HG03469 (cell line): ENCODE results near the gene ZNF334.

Experiments
- ATAC-seq: cut with Tn5 transposase; IDR thresholded peaks from one replicate; pipeline ENCODE4 v1.9.1; 2021; ENCODE audit warnings: mild to moderate bottlenecking, moderate library complexity, moderate number of reproducible peaks; ENCODE audit not compliant: unreplicated experiment

The ZNF334 gene

DNA sequence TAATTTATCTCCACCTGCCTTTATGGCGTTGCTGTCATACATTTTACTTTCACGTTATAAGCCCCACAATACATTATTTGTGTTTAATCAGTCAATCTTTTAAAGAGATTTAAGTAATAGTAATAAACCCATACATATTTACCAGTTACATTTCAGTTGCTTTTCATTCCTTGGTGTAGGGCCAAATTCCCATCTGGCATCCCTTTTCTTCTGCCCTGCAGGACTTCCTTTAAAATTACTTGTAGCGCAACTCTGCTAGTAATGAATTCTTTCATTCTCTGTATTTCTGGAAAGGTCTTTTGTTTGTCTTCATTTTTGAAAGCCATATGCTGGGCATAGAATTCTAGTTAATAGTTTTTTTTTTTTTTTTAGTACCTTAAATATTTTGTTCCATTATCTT is 24.9 kb downstream of the ZNF334 start:
- no peak for ATAC-seq

DNA sequence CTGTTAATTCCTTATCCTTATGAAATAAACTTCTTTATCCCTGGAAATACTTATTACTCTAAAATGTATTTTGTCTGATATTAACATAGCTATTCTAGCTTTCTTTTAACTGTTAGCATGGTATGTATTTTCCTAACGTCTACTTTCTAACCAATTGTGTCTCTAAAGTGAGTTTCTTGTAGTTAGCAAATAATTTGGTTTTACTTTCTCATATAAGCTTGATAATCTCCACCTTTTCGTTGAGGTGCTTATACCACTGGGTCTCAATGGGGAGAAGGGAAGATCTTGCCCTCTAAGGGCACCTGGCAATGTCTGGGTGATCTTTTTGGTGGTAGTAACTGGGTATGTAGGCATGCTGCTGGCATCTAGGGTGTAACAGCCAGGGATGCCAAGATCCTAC is 25.7 kb downstream of the ZNF334 start:
- ATAC-seq = no peak

DNA sequence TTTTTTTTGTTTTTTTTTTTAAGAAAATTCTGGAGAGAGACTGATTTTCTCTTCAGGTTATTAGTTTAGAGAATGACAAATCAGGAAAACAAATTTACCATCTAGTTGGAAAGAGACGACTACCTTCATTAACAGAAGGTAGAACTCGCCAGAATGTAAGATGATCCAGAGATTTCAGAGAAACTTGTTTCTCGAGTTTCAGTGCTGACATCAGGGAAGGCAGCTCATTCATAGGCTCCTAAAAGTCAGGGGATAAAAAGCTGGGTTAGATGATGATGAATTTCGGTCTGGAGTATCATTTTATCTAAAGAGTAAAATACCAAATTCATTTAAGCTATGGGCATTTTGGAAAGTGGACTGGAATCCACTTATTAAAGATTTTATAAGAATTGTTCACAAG is 27.9 kb downstream of the ZNF334 start:
- no peak for ATAC-seq

DNA sequence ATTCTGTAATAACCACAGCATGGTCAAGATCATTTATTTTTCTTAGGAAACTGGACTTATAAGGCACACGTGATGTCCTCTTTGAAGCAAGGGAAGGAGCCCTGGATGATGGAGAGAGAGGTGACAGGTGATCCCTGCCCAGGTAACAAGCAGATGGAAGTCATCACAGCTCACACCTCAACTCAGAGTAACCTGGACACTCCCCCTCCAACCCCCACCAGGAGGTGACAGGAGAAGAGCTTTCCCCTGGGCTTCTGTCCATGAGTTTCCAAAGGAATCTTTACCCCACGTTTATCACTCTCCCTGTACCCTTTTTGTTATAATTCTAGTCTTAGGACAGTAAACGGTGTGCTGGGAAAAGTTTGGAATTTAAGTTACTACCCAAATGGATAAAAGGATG is 28.4 kb downstream of the ZNF334 start:
- ATAC-seq = no peak

DNA sequence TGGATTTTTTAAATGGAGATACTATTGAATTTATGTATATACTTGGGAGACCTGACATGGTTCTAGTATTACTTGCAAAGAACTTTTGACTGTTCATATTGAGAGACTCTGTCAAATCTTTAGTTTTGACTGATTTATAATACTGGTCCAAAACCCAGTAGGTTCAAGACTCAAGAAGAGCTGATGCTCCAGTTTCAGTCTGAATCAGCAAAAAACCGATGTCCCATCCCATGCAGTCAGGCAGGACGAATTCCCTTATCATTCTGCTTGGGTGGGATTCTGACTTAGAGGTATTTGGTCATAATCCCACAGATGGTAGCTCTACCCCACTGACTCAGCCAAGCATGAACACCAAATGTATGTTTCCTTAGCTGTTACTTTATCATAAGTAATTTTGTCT is 29.5 kb downstream of the ZNF334 start:
- no peak for ATAC-seq

DNA sequence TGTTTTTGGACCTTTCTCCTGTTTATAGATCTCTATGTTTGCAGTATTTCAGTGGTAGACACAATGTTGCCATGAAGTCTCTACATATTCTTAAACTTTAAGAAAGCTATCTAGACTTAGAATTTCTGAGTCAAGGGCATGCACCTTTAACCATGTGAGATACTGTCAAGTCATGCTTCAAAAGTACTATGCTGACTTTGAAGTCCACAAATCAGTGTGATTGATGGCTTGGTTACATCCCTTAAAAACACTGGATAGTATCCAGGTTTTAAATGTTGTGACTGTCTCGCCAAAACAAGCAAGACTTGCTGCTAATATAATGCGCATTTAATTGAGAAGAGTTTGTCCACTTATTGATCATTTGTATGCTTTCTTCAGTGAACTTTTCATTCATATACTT is 30.5 kb downstream of the ZNF334 start:
- no peak for ATAC-seq

DNA sequence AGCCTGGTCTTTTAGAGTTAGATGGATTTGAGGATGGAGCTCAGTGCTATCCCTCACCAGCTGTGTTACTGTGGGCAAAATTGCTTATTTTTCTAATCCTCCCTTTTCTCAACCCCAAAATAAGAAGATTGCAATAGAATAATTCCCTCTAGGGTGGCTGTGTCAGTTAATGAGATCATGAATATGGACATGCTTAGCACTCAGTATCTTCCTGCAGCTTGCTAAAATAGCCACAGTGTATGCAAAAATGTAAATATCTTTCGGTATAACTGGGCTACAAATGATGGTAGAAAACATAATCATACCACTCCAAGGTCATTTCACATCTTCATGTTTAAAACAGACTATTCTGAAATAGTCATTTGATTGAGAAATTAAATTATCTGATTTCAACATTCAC is 35.7 kb downstream of the ZNF334 start:
- ATAC-seq = no peak

DNA sequence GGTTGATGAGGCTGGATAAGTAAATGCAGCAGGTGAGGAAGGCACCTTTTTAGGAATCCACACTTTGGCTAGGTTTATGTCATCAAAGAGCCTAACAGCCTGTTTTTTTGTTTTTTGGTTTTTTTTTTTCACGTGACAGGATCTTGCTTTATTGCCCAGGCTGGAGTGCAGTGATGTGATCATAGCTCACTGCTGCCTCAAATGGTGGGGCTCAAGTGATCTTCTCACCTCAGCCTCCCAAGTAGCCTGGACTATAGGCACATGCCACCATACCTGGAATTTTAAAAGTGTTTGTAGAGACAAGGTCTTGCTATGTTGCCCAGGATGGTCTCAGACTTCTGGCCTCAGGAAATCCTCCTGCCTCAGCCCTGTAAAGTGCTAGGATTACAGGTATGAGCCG is 36.1 kb downstream of the ZNF334 start:
- no peak for ATAC-seq

DNA sequence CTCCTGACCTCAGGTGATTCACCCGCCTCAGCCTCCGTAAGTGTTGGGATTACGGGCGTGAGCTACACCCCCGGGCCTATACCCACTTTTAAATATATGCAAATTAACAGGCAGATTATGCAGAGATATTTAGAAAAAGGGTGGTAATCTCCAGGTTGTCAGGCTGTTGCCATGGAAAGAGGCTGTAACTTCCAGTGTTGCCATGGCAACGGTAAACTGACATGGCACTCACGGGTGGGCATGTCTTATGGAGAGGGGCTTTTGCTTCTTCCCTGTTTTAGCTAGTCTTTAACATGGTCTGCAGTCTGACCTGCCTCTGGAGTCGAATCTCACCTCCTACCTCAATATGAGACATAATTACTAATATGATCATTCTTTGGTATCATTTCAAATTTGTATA is 44.9 kb downstream of the ZNF334 start:
- ATAC-seq = no peak

DNA sequence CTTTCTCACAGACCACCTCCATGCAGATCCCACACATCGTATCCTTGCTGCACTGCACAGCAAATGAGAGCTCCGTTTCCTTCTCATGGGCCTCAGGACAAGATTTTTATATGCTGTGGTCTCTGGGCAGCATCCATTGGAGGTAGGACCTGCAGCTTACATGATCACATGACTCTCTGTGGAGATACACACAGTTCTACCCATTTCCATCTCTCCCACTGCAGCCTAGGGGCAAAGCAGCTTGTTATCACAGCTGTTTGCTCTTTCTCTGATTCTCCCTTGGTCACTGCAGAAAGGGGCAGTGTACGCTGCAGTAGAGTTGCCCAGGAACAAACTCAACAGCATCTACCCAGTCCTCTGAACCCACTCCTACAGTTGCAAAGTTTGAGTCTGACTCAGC is 48.9 kb downstream of the ZNF334 start:
- no peak for ATAC-seq

DNA sequence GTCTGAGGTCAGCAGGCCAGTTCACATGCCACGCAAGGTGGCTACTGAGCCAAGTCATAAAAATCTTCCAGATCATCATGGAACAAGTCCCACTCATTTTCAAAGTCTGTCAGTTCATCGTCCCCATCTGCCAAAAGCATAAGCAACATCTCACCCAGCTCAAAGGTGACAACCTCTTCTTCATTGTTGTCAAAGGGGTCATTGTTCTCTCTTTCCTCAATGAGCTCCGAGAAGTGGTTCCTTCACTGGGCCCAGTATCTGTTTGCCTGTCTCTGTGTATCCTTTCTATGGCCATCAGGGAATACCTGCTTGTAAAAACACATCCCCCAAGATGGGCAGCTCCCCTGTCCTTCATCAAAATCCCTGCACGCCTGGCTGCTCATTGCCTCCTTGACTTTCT is 49.5 kb downstream of the ZNF334 start:
- ATAC-seq = no peak

DNA sequence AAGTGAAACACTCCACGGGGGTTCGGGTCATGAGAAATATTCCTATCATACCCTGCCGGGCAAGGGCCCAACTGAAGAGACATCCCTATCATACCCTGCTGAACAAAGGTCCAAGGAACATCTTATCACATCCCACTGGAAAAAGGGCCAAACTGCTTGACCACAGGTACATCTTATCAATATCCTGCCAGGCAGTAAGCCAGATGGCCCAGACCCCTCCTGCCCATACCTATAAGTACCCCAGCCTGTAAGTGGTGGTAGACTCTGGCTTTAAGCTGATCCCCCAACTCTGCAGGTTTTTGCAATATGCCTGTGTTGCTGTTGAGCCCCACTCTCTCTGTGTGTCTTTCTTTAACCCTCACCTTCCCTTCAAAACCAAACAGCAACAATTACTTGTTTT is 51.6 kb downstream of the ZNF334 start:
- ATAC-seq = no peak

DNA sequence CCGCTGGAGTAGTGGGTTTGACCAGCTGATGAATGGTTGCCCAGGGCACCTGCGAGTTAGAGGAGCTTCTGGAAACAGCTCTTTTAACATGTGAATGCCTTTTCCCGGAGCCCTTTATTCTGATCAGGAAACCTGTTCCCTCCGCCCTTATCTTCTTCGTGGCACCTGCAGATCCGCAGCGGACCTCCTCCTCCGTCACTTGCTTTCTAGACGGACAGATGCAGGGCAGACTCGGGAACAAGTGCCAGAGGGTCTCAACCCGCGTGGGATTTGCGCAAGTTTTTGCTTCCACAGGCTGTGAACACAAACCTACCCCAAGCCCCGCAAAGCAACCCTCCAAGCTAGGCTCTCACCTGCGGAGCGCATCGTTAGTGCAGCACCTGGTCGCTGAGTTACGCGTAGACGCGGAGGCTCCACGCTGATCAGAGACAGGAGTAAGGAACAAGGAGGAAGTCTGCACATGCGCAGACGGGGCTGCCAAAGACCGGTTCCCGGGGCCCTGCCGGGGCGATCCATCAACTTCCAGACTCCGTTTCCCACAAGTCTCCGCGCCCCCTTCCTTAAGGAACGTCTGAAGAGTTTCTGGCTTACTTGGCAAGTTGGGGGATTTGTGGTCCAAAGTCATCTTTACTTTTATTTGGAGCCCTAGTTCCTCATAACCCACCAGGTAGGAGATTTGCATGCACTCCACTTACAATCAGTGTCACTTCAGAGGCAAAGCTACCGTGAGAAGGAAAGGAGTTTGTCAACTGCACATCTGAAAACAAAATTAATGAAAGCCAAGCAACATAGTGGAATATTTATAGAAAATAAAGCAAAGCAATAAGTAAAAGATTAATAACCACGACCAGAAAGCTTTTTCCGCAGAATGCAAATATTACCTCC is 54.3 kb downstream of the ZNF334 start:
- ATAC-seq = no peak

DNA sequence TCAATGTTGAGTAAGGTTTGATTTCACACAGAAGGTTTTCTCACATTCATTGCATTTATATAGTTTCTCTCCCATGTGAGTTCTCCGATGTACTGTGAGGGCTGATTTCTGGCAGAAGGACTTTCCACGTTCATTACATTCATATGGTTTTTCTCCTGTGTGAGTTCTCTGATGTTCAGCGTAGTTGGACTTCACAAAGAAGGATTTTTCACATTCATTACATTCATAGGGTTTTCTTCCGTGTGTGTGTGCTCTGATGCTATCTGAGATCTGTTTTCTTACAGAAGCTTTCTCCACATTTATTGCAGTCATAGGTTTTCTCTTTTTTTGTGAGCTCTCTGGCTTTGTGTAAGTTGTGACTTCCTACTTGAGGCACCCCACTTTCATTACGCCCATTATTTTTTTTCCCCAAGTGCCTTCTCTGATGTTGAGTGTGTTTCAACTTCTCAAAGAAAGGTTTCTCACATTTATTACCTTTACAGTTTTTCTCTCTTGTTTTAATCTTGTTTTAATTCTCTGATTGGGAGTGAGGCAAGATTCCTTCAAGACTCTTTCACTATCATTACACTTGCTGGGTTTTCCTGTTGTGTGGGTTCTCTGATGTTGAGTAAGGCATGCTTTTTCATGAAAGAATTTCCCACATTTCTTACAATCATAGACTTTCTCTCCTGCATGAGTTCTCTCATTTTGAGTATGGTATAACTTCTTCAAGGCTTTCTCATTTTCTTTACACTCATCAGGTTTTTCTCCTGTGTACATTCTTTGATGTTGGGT is 56.9 kb downstream of the ZNF334 start:
- no peak for ATAC-seq

DNA sequence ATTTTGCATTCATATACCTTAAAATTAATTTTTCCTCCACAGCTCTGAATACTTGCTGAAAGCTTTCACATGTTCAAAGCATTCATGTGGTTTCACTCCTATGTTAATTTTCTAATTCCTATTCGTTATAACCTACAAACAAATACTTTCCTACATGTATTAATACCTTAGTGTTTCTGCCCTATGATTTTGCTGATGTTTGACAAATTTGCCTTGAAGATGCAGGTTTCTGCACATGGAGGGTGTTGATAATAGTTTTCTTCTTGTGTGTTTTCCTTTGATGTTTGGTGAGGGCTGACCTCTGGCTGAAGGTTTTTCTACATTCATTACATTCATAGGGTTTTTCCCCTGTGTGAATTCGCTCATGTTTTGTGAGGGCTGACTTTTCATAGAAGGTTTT is 57.6 kb downstream of the ZNF334 start:
- ATAC-seq = no peak
